GM12878 (cell line): ENCODE results near the gene BICC1. TPM values are rescaled to one million over a fixed set of nuclear protein-coding genes. Genes with fewer than 3 reads are reported as not detected.

Experiments used
- ATAC-seq: fragments of 200-7000 bp; cut with Tn5 transposase; 3 replicates; pipeline ENCODE4 v1.9.1; 2020; ENCODE audit warnings: mild to moderate bottlenecking, moderate library complexity
- BruUV-seq: library from RNA; stranded (reverse); fragments of 400-500 nt; replicated peaks from 2 replicates; lab custom pipeline; 2021; lab: Mats Ljungman, UMichigan
- CTCF ChIA-PET: fragments of 300-600 bp; sonication (Branson Sonifier 250); formaldehyde crosslinking; extraction: SDS; loops from one replicate; lab custom pipeline; 2021; ENCODE audit warnings: inconsistent platforms; lab: Yijun Ruan, JAX
- POLR2A ChIA-PET: fragments of 350-600 bp; formaldehyde crosslinking; extraction: SDS; loops from one replicate; lab custom pipeline; 2021; ENCODE audit warnings: inconsistent platforms; lab: Charles Lee
- RAD21 ChIA-PET: fragments of 300-600 bp; sonication (Branson Sonifier 250); formaldehyde crosslinking; loops from one replicate; lab custom pipeline; 2023; ENCODE audit warnings: antibody characterized with exemption; ENCODE audit not compliant: unreplicated experiment; lab: Charles Lee
- SMC1A ChIA-PET: fragments of 300-600 bp; sonication (Branson Sonifier 250); formaldehyde crosslinking; loops from one replicate; lab custom pipeline; 2023; ENCODE audit not compliant: unreplicated experiment, uncharacterized antibody; lab: Charles Lee
- DNase-seq: peaks from one replicate; pipeline ENCODE4 v3.0.0-alpha.2; 2011; ENCODE audit warnings: low read depth, low spot score
- FAIRE-seq: peaks from 3 replicates; lab custom pipeline; 2011; peaks lifted over from hg19 to GRCh38; lab: Jason Lieb, UNC
- H2AFZ ChIP-seq: 2 replicates; pipeline ENCODE4 v1.6.0; 2011; ENCODE audit warnings: low read depth, low read length, control low read depth; ENCODE audit not compliant: control insufficient read depth
- H3K27ac ChIP-seq: 2 replicates; pipeline ENCODE4 v1.5.1; 2011; ENCODE audit warnings: control low read depth; ENCODE audit not compliant: control insufficient read depth, insufficient read depth
- H3K27me3 ChIP-seq, 2 experiments: replicated peaks in 1 of 2; 2 replicates each; pipeline versions ENCODE4 v1.6.0 to v1.6.1; 2011; ENCODE audit warnings: low read length in 1 of 2; ENCODE audit not compliant: control insufficient read depth in 2 of 2, insufficient read depth in 2 of 2
- H3K36me3 ChIP-seq, 2 experiments: 2 replicates each; pipeline ENCODE4 v1.5.1; 2011; ENCODE audit warnings: low read length in 1 of 2; ENCODE audit not compliant: control insufficient read depth in 2 of 2, insufficient read depth in 2 of 2
- H3K4me1 ChIP-seq: 2 replicates; pipeline ENCODE4 v1.6.1; 2011; ENCODE audit warnings: mild to moderate bottlenecking, low read length, moderate library complexity, mixed read lengths; ENCODE audit not compliant: control insufficient read depth, insufficient read depth
- H3K4me2 ChIP-seq: 2 replicates; pipeline ENCODE4 v1.6.0; 2011; ENCODE audit warnings: control low read depth; ENCODE audit not compliant: control insufficient read depth, insufficient read depth
- H3K4me3 ChIP-seq: fragments of 200-600 bp; sonication (generic); 2 replicates; pipeline ENCODE4 v1.5.1; 2016
- H3K79me2 ChIP-seq: 2 replicates; pipeline ENCODE4 v1.6.0; 2011; ENCODE audit warnings: low read length; ENCODE audit not compliant: control insufficient read depth, insufficient read depth
- H3K9ac ChIP-seq: 2 replicates; pipeline ENCODE4 v1.8.0; 2011; ENCODE audit warnings: low read length, control low read depth, mixed read lengths; ENCODE audit not compliant: control insufficient read depth, insufficient read depth
- H3K9me3 ChIP-seq: replicated peaks from 3 replicates; pipeline ENCODE4 v1.5.1; 2011; ENCODE audit warnings: mild to moderate bottlenecking, low read length; ENCODE audit not compliant: control insufficient read depth, insufficient read depth
- H4K20me1 ChIP-seq: 2 replicates; pipeline ENCODE4 v1.6.0; 2011; ENCODE audit not compliant: control insufficient read depth, insufficient read depth
- ETV6 ChIP-seq, 2 experiments: fragments of 450-650 bp in 1 of 2; IDR thresholded peaks in 1 of 2; conservative IDR thresholded peaks in 1 of 2; 2 replicates each; pipeline ENCODE4 v1.6.1; 2014; ENCODE audit warnings: antibody characterized with exemption in 1 of 2, borderline replicate concordance in 1 of 2, low read depth in 1 of 2, mild to moderate bottlenecking in 1 of 2, moderate library complexity in 1 of 2
- EZH2 ChIP-seq: IDR thresholded peaks from 2 replicates; pipeline ENCODE4 v1.6.1; 2012; ENCODE audit warnings: low read depth, mild to moderate bottlenecking, control low read depth, inconsistent platforms, low read length, borderline replicate concordance; ENCODE audit not compliant: control insufficient read depth
- IKZF2 ChIP-seq, 2 experiments: fragments of 450-650 bp; IDR thresholded peaks; 2 replicates each; pipeline ENCODE4 v1.6.1; 2017; ENCODE audit warnings: mild to moderate bottlenecking in 2 of 2, moderate library complexity in 2 of 2
- KAT2A ChIP-seq: conservative IDR thresholded peaks from 2 replicates; pipeline ENCODE4 v1.6.1; 2011; ENCODE audit warnings: low read depth, low read length; ENCODE audit not compliant: control insufficient read depth
- MTA2 ChIP-seq: fragments of 450-650 bp; IDR thresholded peaks from 2 replicates; pipeline ENCODE4 v1.6.1; 2016; ENCODE audit warnings: low read depth, mild to moderate bottlenecking, moderate library complexity
- NFXL1 ChIP-seq: fragments of 450-650 bp; IDR thresholded peaks from 2 replicates; pipeline ENCODE4 v1.6.1; 2017; ENCODE audit warnings: antibody characterized with exemption, mild to moderate bottlenecking, borderline replicate concordance
- PAX5 ChIP-seq: IDR thresholded peaks from 2 replicates; pipeline ENCODE4 v1.6.1; 2011; ENCODE audit warnings: low read depth, low read length, borderline replicate concordance
- PAX8 ChIP-seq: fragments of 450-650 bp; IDR thresholded peaks from 2 replicates; pipeline ENCODE4 v1.6.1; 2017; ENCODE audit warnings: mild to moderate bottlenecking, moderate library complexity
- PML ChIP-seq: IDR thresholded peaks from 2 replicates; pipeline ENCODE4 v1.6.1; 2012; ENCODE audit warnings: low read length, inconsistent platforms
- POLR2A ChIP-seq: IDR thresholded peaks from 2 replicates; pipeline ENCODE4 v1.6.1; 2011; ENCODE audit warnings: low read depth, mild to moderate bottlenecking, low read length
- SMC3 ChIP-seq: IDR thresholded peaks from 2 replicates; pipeline ENCODE4 v1.6.1; 2011; ENCODE audit warnings: low read length, improper control_type of control experiment, borderline replicate concordance
- TARDBP ChIP-seq: IDR thresholded peaks from 2 replicates; pipeline ENCODE4 v1.6.1; 2016; ENCODE audit warnings: borderline replicate concordance
- YY1 ChIP-seq: IDR thresholded peaks from 2 replicates; pipeline ENCODE4 v1.6.1; 2011; ENCODE audit warnings: low read depth, mild to moderate bottlenecking, low read length
- ZNF24 ChIP-seq: fragments of 450-650 bp; IDR thresholded peaks from 2 replicates; pipeline ENCODE4 v1.6.1; 2017; ENCODE audit warnings: antibody characterized with exemption, mild to moderate bottlenecking
- ZZZ3 ChIP-seq: IDR thresholded peaks from 2 replicates; pipeline ENCODE4 v1.6.1; 2011; ENCODE audit warnings: low read depth; ENCODE audit not compliant: control insufficient read depth, insufficient read length
- in situ Hi-C: fragments of 300-500 bp; cut with MboI; formaldehyde crosslinking; loops from 9 replicates; pipeline ENCODE4 v1.14.3; 2018; ENCODE audit warnings: mixed read lengths
- intact Hi-C: fragments of 100-400 bp; cut with micrococcal nuclease; formaldehyde crosslinking; loops from one replicate; pipeline ENCODE4 v1.14.2; 2022; ENCODE audit not compliant: unreplicated experiment
- polyA plus RNA-seq, 11 experiments: library from polyadenylated mRNA; depleted of rRNA in 4 of 11; unstranded in 6 of 11; stranded (reverse) in 5 of 11; fragments of >200 nt; fragmentation: Nextera tagmentation in 4 of 11; fragmentation: Illumina TruSeq in 1 of 11; extraction: Ambion mirVana in 4 of 11; extraction: Trizol in 1 of 11; gene quantifications; 1 replicate in 1 of 11; 2 replicates in 10 of 11; pipeline versions ENCODE4 v1.2.1 to v1.2.3, GENCODE V29; 2011 to 2016; ENCODE audit warnings: inconsistent platforms in 2 of 11, missing spikeins in 2 of 11, low read depth in 1 of 11
- total RNA-seq, 4 experiments: library from RNA; depleted of rRNA in 3 of 4; stranded (reverse); fragments of >200 nt in 3 of 4; fragmentation: Illumina TruSeq in 1 of 4; extraction: Trizol in 1 of 4; gene quantifications; 2 replicates each; pipeline versions ENCODE4 v1.2.1 to v1.2.3, GENCODE V29; 2013 to 2021
- TF ChIP-seq, protein P1 (sequence below): fragments of 450-650 bp; IDR thresholded peaks from 2 replicates; pipeline ENCODE4 v1.6.1; 2018; ENCODE audit warnings: borderline replicate concordance, mild to moderate bottlenecking; ENCODE audit not compliant: partially characterized antibody
- TF ChIP-seq, protein P2 (sequence below): fragments of 450-650 bp; IDR thresholded peaks from 2 replicates; pipeline ENCODE4 v1.6.1; 2014; ENCODE audit warnings: mild to moderate bottlenecking
- TF ChIP-seq, protein P3 (sequence below): fragments of 450-650 bp; IDR thresholded peaks from 2 replicates; pipeline ENCODE4 v1.6.1; 2017; ENCODE audit warnings: mild to moderate bottlenecking

BICC1 gene
- total and polyA plus RNA-seq, 10 of the 15 experiments (the other 5 are each of a cell fraction or from before 2014, with no cell fraction given) = 0.01 to 0.10 (median 0.04) TPM; not detected in 5

DNA sequence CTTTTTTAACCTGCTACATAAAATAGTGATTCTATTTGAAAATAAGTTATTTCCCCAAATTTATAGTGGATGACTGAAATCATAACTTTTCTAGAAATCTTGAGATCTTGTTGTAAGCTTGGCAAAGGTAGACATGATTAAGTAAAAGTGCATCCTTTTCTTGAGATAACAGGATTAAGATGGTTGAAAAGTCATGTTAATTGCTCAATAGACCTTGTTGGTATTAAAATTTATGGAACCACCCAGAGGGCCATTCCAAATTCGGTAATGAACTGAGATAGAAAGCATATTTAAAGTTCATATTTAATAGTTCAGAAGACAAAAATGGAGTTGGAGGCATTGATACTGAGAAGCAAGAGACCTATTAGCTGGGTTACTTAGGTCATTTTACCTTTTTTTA is 139.1 kb downstream of the BICC1 start (continued):
- TF ChIP-seq, protein P1, sequence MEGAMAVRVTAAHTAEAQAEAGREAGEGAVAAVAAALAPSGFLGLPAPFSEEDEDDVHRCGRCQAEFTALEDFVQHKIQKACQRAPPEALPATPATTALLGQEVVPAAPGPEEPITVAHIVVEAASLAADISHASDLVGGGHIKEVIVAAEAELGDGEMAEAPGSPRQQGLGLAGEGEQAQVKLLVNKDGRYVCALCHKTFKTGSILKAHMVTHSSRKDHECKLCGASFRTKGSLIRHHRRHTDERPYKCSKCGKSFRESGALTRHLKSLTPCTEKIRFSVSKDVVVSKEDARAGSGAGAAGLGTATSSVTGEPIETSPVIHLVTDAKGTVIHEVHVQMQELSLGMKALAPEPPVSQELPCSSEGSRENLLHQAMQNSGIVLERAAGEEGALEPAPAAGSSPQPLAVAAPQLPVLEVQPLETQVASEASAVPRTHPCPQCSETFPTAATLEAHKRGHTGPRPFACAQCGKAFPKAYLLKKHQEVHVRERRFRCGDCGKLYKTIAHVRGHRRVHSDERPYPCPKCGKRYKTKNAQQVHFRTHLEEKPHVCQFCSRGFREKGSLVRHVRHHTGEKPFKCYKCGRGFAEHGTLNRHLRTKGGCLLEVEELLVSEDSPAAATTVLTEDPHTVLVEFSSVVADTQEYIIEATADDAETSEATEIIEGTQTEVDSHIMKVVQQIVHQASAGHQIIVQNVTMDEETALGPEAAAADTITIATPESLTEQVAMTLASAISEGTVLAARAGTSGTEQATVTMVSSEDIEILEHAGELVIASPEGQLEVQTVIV = no peak

DNA sequence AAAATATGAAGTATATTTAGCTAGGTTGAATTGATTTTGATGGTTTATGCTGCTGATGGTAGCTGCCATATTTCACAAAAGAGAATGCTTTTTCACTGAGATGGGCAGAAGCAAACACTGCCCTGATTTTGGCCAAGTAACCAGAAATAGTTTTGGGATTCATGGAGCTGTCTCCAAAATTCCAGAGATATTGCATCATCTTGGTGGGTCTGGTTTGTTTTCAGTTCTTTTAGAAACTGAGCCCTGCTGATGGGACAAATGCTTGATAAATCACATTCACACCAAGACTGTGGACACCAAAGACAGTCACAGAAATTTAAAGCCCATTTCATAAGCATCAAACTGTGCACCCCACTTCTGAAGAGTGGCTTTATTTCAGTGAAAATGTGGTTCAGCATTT is 140.5 kb downstream of the BICC1 start:
- ChIA-PET POLR2A (no interaction called here), CTCF (no interaction called here), RAD21 (no interaction called here), SMC1A (no interaction called here)
- no peaks in the 10 kb centered on the region for H4K20me1 ChIP-seq
- H3K9ac ChIP-seq = no peak overlapping the region
- H3K36me3 ChIP-seq = no peaks in the 10 kb centered on the region
- in situ Hi-C loops = no loop called here
- DNase-seq = no peak
- H3K4me1 ChIP-seq = no peaks in the 10 kb centered on the region
- H3K27me3 ChIP-seq = no peaks in the 10 kb centered on the region; a peak in 1 of 4 replicates
- intact Hi-C loops = no loop called here
- no peak overlapping the region for H3K4me3 ChIP-seq
- no peak for ATAC-seq
- BruUV-seq = no TSS peak
- TF ChIP-seq PAX5 = no peak
- no peak for TF ChIP-seq PAX8
- no peak for TF ChIP-seq ETV6 (conservative IDR thresholded peaks at IDR 0.05 in 1 of 2, IDR thresholded peaks at IDR 0.05 in 1 of 2; ENCODE audit: borderline replicate concordance in 1 of 2, low read depth in 1 of 2)
- no peak for TF ChIP-seq EZH2
- TF ChIP-seq, protein P2, sequence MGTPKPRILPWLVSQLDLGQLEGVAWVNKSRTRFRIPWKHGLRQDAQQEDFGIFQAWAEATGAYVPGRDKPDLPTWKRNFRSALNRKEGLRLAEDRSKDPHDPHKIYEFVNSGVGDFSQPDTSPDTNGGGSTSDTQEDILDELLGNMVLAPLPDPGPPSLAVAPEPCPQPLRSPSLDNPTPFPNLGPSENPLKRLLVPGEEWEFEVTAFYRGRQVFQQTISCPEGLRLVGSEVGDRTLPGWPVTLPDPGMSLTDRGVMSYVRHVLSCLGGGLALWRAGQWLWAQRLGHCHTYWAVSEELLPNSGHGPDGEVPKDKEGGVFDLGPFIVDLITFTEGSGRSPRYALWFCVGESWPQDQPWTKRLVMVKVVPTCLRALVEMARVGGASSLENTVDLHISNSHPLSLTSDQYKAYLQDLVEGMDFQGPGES = no peak
- no peak for TF ChIP-seq ZNF24
- TF ChIP-seq YY1 = no peak
- TF ChIP-seq POLR2A = no peak
- TF ChIP-seq PML = no peak
- no peak for TF ChIP-seq IKZF2 (IDR thresholded peaks at IDR 0.05)
- no peak for TF ChIP-seq NFXL1
- TF ChIP-seq, protein P3, sequence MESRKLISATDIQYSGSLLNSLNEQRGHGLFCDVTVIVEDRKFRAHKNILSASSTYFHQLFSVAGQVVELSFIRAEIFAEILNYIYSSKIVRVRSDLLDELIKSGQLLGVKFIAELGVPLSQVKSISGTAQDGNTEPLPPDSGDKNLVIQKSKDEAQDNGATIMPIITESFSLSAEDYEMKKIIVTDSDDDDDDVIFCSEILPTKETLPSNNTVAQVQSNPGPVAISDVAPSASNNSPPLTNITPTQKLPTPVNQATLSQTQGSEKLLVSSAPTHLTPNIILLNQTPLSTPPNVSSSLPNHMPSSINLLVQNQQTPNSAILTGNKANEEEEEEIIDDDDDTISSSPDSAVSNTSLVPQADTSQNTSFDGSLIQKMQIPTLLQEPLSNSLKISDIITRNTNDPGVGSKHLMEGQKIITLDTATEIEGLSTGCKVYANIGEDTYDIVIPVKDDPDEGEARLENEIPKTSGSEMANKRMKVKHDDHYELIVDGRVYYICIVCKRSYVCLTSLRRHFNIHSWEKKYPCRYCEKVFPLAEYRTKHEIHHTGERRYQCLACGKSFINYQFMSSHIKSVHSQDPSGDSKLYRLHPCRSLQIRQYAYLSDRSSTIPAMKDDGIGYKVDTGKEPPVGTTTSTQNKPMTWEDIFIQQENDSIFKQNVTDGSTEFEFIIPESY = no peak
- no peak for TF ChIP-seq SMC3
- no peak for TF ChIP-seq TARDBP
- TF ChIP-seq MTA2 = no peak
- TF ChIP-seq KAT2A = no peak
- TF ChIP-seq ZZZ3 = no peak
- no peaks in the 10 kb centered on the region for H3K79me2 ChIP-seq
- no peaks in the 10 kb centered on the region for H3K9me3 ChIP-seq
- H3K4me2 ChIP-seq = no peak overlapping the region
- no peak overlapping the region for H3K27ac ChIP-seq
- no peak for FAIRE-seq
- no peak overlapping the region for H2AFZ ChIP-seq
